Prostate gland (tissue), 2 donors: ENCODE results near the gene PRR5. TPM values are rescaled to one million over a fixed set of nuclear protein-coding genes. Genes with fewer than 3 reads are reported as not detected.

ENCODE experiments used
- DNase-seq: peaks from one replicate; pipeline ENCODE4 v3.0.0-alpha.2; 2019; ENCODE audit warnings: low spot score
- H3K27ac ChIP-seq, 2 donors: fragments of 200-600 bp; sonication (generic); 2 replicates each; pipeline ENCODE4 v1.5.1; 2017 to 2019
- H3K27me3 ChIP-seq: fragments of 200-600 bp; sonication (generic); replicated peaks from 2 replicates; pipeline ENCODE4 v1.5.1; 2019; ENCODE audit not compliant: insufficient read depth
- H3K36me3 ChIP-seq, 2 donors: fragments of 200-600 bp; sonication (generic); 1 replicate in 1 of 2; 2 replicates in 1 of 2; pipeline versions ENCODE4 v1.5.1 to v1.8.1; 2017 to 2019
- H3K4me1 ChIP-seq: fragments of 200-600 bp; sonication (generic); replicated peaks from 2 replicates; pipeline ENCODE4 v1.5.1; 2019
- H3K4me3 ChIP-seq, 2 donors: fragments of 200-600 bp; sonication (generic); 2 replicates each; pipeline ENCODE4 v1.5.1; 2017 to 2019
- H3K9me3 ChIP-seq: fragments of 200-600 bp; sonication (generic); 2 replicates; pipeline ENCODE4 v1.5.1; 2017
- POLR2A ChIP-seq: fragments of 450-650 bp; IDR thresholded peaks from one replicate; pipeline ENCODE4 v1.6.1; 2016; ENCODE audit warnings: antibody characterized with exemption, mild to moderate bottlenecking
- POLR2AphosphoS5 ChIP-seq: sonication (generic); formaldehyde crosslinking; IDR thresholded peaks from one replicate; pipeline ENCODE4 v1.6.1; 2017; ENCODE audit warnings: antibody characterized with exemption
- WGBS: methylation state at CpG from one replicate; pipeline ENCODE4 v1.1.5; 2018; 5-methylcytosine and 5-hydroxymethylcytosine counted together
- intact Hi-C: fragments of 100-400 bp; cut with DNase I; formaldehyde crosslinking; loops from one replicate; pipeline ENCODE4 v1.14.2; 2022
- total RNA-seq, 2 donors: library from RNA; depleted of rRNA; stranded (reverse); fragments of >200 nt; gene quantifications; one replicate each; pipeline ENCODE4 v1.1.0, GENCODE V29; 2016
- TF ChIP-seq, protein P1 (sequence below), 4 experiments: fragments of 200-600 bp in 2 of 4; fragments of 450-650 bp in 2 of 4; sonication (generic) in 2 of 4; IDR thresholded peaks; 1 replicate in 3 of 4; 2 replicates in 1 of 4; pipeline ENCODE4 v1.5.1; 2016 to 2019; ENCODE audit warnings: antibody characterized with exemption in 4 of 4, mild to moderate bottlenecking in 2 of 4, moderate library complexity in 2 of 4

Gene PRR5
- total RNA-seq, 2 donors from 2014 or later, result 47.8 to 56.5 TPM

DNA sequence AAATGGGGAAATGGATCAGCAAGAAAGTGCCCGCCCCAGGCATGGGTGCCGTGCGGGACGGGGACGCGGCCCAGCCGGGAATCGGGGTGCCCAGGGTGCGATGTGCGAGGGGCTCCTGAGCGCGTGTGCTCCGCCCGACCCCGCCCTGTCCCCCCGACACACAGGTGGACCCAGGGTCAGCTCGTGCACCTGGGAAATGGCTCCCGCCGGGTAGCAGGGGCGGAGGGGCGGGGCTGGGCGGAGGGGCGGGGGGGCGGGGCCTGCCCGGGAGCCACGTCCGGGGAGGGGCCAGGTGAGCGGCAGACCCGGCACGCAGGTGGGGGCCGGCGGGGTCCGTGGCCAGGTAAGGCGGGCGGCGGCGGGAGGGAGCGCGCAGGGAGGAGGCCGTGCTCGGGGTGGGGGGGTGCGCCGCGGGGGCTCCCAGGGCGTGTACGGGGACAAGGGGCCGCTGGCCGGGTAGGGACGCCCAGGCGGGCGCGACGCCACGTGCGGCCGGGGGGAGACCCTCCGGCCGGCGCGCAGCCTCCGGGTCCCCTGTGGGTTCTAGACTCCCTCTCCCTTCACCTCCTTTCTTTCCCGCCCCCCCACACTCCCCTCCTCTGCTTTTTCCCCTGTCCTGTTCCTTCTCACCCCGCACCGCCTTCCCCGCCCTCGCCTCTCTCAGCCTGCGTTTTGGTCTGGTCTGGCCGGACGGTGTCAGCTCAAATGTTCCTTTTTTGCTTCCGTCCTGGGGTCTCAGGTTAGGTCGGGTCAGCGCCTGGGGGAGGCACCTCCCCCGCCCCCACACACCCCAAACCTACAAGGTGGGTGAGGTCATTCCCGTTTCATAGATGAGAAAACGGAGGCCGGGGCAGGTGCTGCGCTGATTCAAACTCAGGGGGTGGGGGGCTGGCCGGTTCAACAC, 50.5 kb downstream of the PRR5 start, which contains the start of gene ARHGAP8:
Gene ARHGAP8, plus strand, starts transcription at position 291 of the 904 bp plus-strand sequence. CDS start 33,953 bp downstream, outside the sequence.
- intact Hi-C loops, result no loop called here
- WGBS, result 5% methylated on average over 55 of the region's 78 CpGs
- DNase-seq, result peak; percentile 63
- Histone ChIP-seq H3K4me3 (peak within 1 kb of the TSS; percentile 64 to 76), H3K27ac (peak within 1 kb of the TSS; percentile 89 to 90), H3K27me3 (no peaks in the 10 kb centered on the region), H3K9me3 (no peaks in the 10 kb centered on the region), H3K36me3 (no peaks in the 10 kb centered on the region), H3K4me1 (peaks cover 5% of the 10 kb centered on the region)
- TF ChIP-seq, protein P1, sequence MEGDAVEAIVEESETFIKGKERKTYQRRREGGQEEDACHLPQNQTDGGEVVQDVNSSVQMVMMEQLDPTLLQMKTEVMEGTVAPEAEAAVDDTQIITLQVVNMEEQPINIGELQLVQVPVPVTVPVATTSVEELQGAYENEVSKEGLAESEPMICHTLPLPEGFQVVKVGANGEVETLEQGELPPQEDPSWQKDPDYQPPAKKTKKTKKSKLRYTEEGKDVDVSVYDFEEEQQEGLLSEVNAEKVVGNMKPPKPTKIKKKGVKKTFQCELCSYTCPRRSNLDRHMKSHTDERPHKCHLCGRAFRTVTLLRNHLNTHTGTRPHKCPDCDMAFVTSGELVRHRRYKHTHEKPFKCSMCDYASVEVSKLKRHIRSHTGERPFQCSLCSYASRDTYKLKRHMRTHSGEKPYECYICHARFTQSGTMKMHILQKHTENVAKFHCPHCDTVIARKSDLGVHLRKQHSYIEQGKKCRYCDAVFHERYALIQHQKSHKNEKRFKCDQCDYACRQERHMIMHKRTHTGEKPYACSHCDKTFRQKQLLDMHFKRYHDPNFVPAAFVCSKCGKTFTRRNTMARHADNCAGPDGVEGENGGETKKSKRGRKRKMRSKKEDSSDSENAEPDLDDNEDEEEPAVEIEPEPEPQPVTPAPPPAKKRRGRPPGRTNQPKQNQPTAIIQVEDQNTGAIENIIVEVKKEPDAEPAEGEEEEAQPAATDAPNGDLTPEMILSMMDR (IDR thresholded peaks at IDR 0.05), result no peak
- TF ChIP-seq POLR2A (no peak), POLR2AphosphoS5 (no peak)

- intact Hi-C loops, result no loop called here
- 16% methylated on average over 29 of the region's 29 CpGs for WGBS
- Histone ChIP-seq H3K4me3 (peak overlapping the region; percentile 64 to 76), H3K36me3 (no peaks in the 10 kb centered on the region), H3K27ac (peak overlapping the region; percentile 89 to 90), H3K9me3 (no peaks in the 10 kb centered on the region), H3K27me3 (no peaks in the 10 kb centered on the region), H3K4me1 (peaks cover 5% of the 10 kb centered on the region)
- TF ChIP-seq, protein P1 (IDR thresholded peaks at IDR 0.05), result no peak
- TF ChIP-seq POLR2A (no peak), POLR2AphosphoS5 (peak; percentile 29)
- DNase-seq, result peak; percentile 66
Measured at GRCh38 chr22:44753189-44754042, 51.4 kb downstream of the PRR5 start.

GRCh38 chr22:44754998-44755397, 53.0 kb downstream of the PRR5 start:
- H3K27me3 ChIP-seq, result no peaks in the 10 kb centered on the region
- WGBS, result 65% methylated on average over 5 of the region's 7 CpGs

GRCh38 chr22:44755417-44755816, 53.4 kb downstream of the PRR5 start:
- Histone ChIP-seq H3K4me3 (peak overlapping the region in 1 of 2 donors; percentile 18), H3K4me1 (peaks cover 5% of the 10 kb centered on the region), H3K9me3 (no peaks in the 10 kb centered on the region), H3K27me3 (no peaks in the 10 kb centered on the region), H3K36me3 (no peaks in the 10 kb centered on the region), H3K27ac (peak overlapping the region; percentile 89 to 90)
- TF ChIP-seq, protein P1 (IDR thresholded peaks at IDR 0.05), result no peak
- TF ChIP-seq POLR2A, result no peak
- TF ChIP-seq POLR2AphosphoS5, result no peak
- intact Hi-C loops, result no loop called here
- WGBS, result 64% methylated on average over 6 of the region's 6 CpGs
- DNase-seq, result no peak

More at GRCh38 chr22:44754998-44755397, 53.0 kb downstream of the PRR5 start:
- no peak overlapping the region for H3K4me3 ChIP-seq
- no peaks in the 10 kb centered on the region for H3K36me3 ChIP-seq
- H3K9me3 ChIP-seq, result no peaks in the 10 kb centered on the region
- peak overlapping the region; percentile 89 to 90 for H3K27ac ChIP-seq
- TF ChIP-seq POLR2AphosphoS5, result no peak
- no peak for TF ChIP-seq POLR2A
- TF ChIP-seq, protein P1 (IDR thresholded peaks at IDR 0.05), result no peak
- intact Hi-C loops, result no loop called here
- peaks cover 5% of the 10 kb centered on the region for H3K4me1 ChIP-seq
- no peak for DNase-seq
